Lung (tissue), 12 donors: ENCODE results near the gene TNFSF4. TPM values are rescaled to one million over a fixed set of nuclear protein-coding genes. Genes with fewer than 3 reads are reported as not detected.

Source experiments
- ATAC-seq: fragments of 200-7000 bp; cut with Tn5 transposase; one replicate; pipeline ENCODE4 v1.9.1; 2020; ENCODE audit warnings: moderate number of reproducible peaks; ENCODE audit not compliant: insufficient read depth, low FRiP score
- DNase-seq, 3 donors: peaks; one replicate each; pipeline ENCODE4 v3.0.0-alpha.2; 2013 to 2017
- H3K27ac ChIP-seq, 2 donors: one replicate each; pipeline ENCODE4 v1.5.1; 2013; ENCODE audit warnings: mild to moderate bottlenecking in 2 of 2, moderate library complexity in 2 of 2, control low read depth in 1 of 2, inconsistent platforms in 1 of 2, low read depth in 1 of 2, low read length in 1 of 2
- H3K27me3 ChIP-seq, 3 donors: one replicate each; pipeline ENCODE4 v1.5.1; 2013; ENCODE audit warnings: low read length in 2 of 3; ENCODE audit not compliant: control insufficient read depth in 3 of 3, insufficient read depth in 3 of 3
- H3K36me3 ChIP-seq, 4 donors: one replicate each; pipeline ENCODE4 v1.5.1; 2013; ENCODE audit warnings: low read length in 4 of 4, mild to moderate bottlenecking in 1 of 4, moderate library complexity in 1 of 4; ENCODE audit not compliant: control insufficient read depth in 4 of 4, insufficient read depth in 4 of 4
- H3K4me1 ChIP-seq, 5 donors: one replicate each; pipeline ENCODE4 v1.5.1; 2013; ENCODE audit warnings: low read length in 5 of 5, mild to moderate bottlenecking in 2 of 5, moderate library complexity in 1 of 5; ENCODE audit not compliant: control insufficient read depth in 5 of 5, insufficient read depth in 5 of 5
- H3K4me3 ChIP-seq: one replicate; pipeline ENCODE4 v1.5.1; 2013; ENCODE audit warnings: mild to moderate bottlenecking, control low read depth, moderate library complexity
- H3K9ac ChIP-seq, 2 donors: one replicate each; pipeline ENCODE4 v1.5.1; 2013; ENCODE audit warnings: low read length in 2 of 2, control low read depth in 1 of 2; ENCODE audit not compliant: insufficient read depth in 1 of 2
- H3K9me3 ChIP-seq, 4 donors: one replicate each; pipeline ENCODE4 v1.5.1; 2013; ENCODE audit warnings: low read length in 3 of 4, mild to moderate bottlenecking in 1 of 4, moderate library complexity in 1 of 4; ENCODE audit not compliant: control insufficient read depth in 4 of 4, insufficient read depth in 3 of 4
- WGBS, 2 donors: extraction: QIAGEN DNeasy Blood & Tissue Kit; methylation state at CpG; one replicate each; pipeline ENCODE4 v1.1.7; 2013; 5-methylcytosine and 5-hydroxymethylcytosine counted together
- polyA plus RNA-seq, 2 donors: library from polyadenylated mRNA; stranded (reverse); fragments of 200-250 nt; gene quantifications; one replicate each; pipeline ENCODE4 v1.2.1, GENCODE V29; 2013
- total RNA-seq, 2 donors: library from RNA; depleted of rRNA in 1 of 2; stranded (reverse); fragments of >200 nt in 1 of 2; gene quantifications; one replicate each; pipeline ENCODE4 v1.2.1, GENCODE V29; 2014 to 2021
- TF ChIP-seq, protein P1 (sequence below): IDR thresholded peaks from 2 replicates; pipeline ENCODE4 v1.5.1; 2012; ENCODE audit warnings: mild to moderate bottlenecking; ENCODE audit errors: control extremely low read depth, extremely low read depth
- donor health status: control.
- donor health status: control.
- donor health status: Bipolar disorder and iron deficiency.
- donor health status: healthy.
- donor health status: DM: yes; HTN: yes; CAD: no.

The TNFSF4 gene
- total and polyA plus RNA-seq, 4 donors = 0.59 to 2.5 (median 1.1) TPM

DNA sequence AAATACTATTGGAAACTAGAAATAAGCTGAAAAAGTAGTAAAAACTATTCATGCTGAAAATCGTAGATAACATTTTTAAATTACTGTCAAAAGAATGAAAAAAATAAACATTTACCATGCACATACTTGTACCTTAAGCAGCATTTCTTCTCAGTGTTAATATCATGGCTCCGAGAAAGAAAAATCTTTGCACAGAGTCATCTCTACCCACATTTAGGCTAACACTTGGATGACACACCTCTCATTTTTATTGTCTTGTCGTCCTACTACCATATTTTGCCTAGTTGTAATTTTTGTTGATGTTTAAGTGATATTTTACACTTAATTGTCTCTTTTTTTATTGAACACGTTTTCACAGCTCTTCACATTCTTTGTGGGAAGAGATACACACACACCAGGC lies 1.7 kb upstream of the TNFSF4 start:
- ATAC-seq (no peak), DNase-seq (no peak)

GRCh38 chr1:173208146-173208545 lies 1.0 kb upstream of the TNFSF4 start:
- Histone ChIP-seq H3K36me3 (no peaks in the 10 kb centered on the region), H3K9ac (no peak overlapping the region), H3K27me3 (no peaks in the 10 kb centered on the region), H3K9me3 (no peaks in the 10 kb centered on the region), H3K4me1 (peaks cover 2 to 33% (median 13%) of the 10 kb centered on the region in 5 donors), H3K4me3 (no peak overlapping the region), H3K27ac (no peak overlapping the region)
- 74 to 76% methylated on average over 1 of the region's 1 CpG for WGBS, 2 donors
- TF ChIP-seq, protein P1, sequence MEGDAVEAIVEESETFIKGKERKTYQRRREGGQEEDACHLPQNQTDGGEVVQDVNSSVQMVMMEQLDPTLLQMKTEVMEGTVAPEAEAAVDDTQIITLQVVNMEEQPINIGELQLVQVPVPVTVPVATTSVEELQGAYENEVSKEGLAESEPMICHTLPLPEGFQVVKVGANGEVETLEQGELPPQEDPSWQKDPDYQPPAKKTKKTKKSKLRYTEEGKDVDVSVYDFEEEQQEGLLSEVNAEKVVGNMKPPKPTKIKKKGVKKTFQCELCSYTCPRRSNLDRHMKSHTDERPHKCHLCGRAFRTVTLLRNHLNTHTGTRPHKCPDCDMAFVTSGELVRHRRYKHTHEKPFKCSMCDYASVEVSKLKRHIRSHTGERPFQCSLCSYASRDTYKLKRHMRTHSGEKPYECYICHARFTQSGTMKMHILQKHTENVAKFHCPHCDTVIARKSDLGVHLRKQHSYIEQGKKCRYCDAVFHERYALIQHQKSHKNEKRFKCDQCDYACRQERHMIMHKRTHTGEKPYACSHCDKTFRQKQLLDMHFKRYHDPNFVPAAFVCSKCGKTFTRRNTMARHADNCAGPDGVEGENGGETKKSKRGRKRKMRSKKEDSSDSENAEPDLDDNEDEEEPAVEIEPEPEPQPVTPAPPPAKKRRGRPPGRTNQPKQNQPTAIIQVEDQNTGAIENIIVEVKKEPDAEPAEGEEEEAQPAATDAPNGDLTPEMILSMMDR = no peak
- DNase-seq (no peak), ATAC-seq (no peak)

More for the DNA sequence above, 1.7 kb upstream of the TNFSF4 start:
- TF ChIP-seq, protein P1 = no peak
- no peaks in the 10 kb centered on the region for H3K36me3 ChIP-seq
- H3K4me1 ChIP-seq = peaks cover 2 to 33% (median 13%) of the 10 kb centered on the region in 5 donors
- no peak overlapping the region for H3K9ac ChIP-seq
- H3K27ac ChIP-seq = no peak overlapping the region
- H3K27me3 ChIP-seq = no peaks in the 10 kb centered on the region
- no peaks in the 10 kb centered on the region for H3K9me3 ChIP-seq
- 74 to 82% methylated on average over 4 of the region's 4 CpGs for WGBS, 2 donors
- H3K4me3 ChIP-seq = no peak overlapping the region

DNA sequence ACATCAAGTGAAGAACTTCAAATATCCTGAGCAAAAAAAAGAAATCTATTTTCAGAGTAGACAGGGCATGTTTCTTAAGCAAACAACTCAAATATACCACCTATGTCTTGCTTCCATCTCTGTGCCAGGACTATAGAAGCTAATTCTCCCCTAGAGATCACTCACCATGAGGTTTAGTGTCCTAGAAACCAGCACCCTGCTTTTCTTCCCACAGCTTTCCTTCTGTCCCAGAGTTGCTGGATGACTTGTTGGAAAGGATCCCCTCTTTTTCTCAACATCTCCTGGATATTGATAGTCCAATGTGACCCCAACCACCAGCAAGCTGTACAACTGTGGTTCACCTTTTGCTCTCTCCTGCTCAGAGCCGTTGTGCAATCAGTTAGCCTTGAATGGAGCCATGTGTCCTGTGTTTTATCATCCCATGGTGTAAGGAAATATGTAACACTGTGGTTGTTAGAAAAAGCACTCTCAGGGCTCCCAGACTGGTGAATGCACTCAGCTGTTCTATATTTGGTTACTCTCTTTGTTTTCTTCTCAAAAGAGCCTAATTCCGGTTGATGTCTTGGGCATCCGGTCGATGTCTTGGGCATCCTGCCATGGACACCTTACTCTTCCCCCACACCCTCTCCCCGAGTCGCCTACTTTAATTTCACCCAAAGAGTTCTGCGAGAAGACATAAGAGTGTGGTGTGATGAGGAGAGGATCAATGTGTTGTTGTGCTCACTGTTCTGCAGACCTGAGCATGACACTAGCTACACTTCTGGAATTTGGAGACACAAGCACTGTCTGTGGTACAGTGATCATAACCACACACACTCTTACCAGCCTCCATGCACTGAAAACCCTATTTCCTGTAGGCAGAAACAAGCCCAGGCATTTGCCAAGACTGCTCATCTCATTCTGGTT lies 1.7 kb downstream of the TNFSF4 start:
- Histone ChIP-seq H3K27me3 (no peaks in the 10 kb centered on the region), H3K4me3 (no peak overlapping the region), H3K27ac (no peak overlapping the region), H3K4me1 (peaks cover 2 to 33% (median 13%) of the 10 kb centered on the region in 5 donors), H3K9me3 (no peaks in the 10 kb centered on the region), H3K9ac (no peak overlapping the region), H3K36me3 (no peaks in the 10 kb centered on the region)
- WGBS, 2 donors = 17 to 29% methylated on average over 7 of the region's 7 CpGs
- ATAC-seq (peak; percentile 29), DNase-seq (peak in 1 of 3 donors; percentile 51)
- TF ChIP-seq, protein P1 = no peak
